ENCODE results near the gene ZNF32. TPM values are rescaled to one million over a fixed set of nuclear protein-coding genes. Genes with fewer than 3 reads are reported as not detected.

Gene ZNF32
- 10 to 100 TPM; 34.1 to 58.4 (median 46.9) TPM for total RNA-seq

GRCh38 chr10:43648398-43649184 lies at the start of gene ZNF32:
TSS of gene ZNF32 (minus strand) at chr10:43648881. CDS start at chr10:43646133, 2,748 bp downstream.
- no peak for TF ChIP-seq CTCF (IDR thresholded peaks at IDR 0.05; ENCODE audit: low read depth)

DNA sequence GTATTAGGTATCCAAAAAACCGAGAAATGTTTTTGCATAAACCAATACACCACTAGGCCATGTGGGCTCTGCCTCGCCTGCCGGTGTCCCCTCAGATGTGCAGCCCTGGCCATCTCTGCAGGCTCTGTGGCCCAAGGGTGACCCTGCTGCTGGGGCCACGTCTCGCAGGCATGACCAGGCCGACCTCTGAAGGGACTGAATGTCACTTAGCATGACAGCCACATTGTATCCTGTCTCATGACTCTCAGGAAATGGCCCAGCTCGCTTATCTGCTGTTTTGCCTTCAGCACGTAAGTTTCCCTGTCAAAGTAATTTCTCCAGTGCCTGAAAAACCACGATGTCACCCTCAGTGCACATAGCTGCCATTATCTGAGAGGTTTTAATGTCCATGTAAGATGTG lies 49.5 kb upstream of the ZNF32 start:
- no peak for TF ChIP-seq CTCF (IDR thresholded peaks at IDR 0.05; ENCODE audit: low read depth)

GRCh38 chr10:43696909-43697483 lies 48.3 kb upstream of the ZNF32 start:
- no peak for TF ChIP-seq CTCF (IDR thresholded peaks at IDR 0.05; ENCODE audit: low read depth)

DNA sequence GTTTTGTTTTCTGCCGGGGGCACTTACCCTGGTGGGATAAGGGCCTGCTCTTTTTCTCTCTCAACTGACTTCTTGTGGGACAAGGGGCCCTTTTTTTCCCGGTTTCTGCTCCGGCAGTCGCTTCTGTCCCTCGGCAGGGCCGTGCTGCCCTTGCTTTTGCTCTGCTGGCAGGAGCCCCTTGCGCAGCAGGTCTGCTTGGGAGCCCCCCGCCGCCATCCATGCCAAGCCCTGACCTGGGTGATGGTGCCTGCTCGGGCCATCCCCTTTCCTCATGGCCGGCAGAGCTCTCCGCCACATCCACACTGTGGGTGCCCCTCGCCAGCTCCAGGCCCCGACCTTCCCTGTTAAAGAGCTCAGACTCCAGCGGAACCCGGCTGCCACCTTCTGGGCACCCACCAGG lies 47.0 kb upstream of the ZNF32 start:
- TF ChIP-seq CTCF (IDR thresholded peaks at IDR 0.05; ENCODE audit: low read depth): no peak

- TF ChIP-seq CTCF (IDR thresholded peaks at IDR 0.05; ENCODE audit: low read depth): no peak
Measured at GRCh38 chr10:43695321-43695720, 46.6 kb upstream of the ZNF32 start.

DNA sequence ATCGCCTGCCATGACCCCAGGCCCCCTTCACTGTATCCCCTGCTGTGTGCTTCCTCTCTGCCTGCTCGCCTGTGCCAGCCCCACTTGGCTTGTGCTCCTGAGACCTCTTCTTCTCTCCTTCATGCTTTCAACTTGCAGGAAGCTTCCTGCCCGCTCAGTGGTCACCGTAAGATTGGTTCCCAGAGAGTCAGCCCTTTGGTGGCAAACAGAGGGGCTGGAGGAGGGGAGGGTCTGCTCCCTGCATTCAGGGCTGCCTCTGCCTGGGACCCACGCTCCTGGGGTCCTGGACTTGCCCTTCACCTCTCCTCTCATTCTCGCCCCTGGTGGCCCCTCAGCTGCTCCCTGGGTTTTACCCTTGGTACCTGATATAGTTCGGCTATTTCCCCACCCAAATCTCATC lies 45.8 kb upstream of the ZNF32 start:
- no peak for TF ChIP-seq CTCF (IDR thresholded peaks at IDR 0.05; ENCODE audit: low read depth)

DNA sequence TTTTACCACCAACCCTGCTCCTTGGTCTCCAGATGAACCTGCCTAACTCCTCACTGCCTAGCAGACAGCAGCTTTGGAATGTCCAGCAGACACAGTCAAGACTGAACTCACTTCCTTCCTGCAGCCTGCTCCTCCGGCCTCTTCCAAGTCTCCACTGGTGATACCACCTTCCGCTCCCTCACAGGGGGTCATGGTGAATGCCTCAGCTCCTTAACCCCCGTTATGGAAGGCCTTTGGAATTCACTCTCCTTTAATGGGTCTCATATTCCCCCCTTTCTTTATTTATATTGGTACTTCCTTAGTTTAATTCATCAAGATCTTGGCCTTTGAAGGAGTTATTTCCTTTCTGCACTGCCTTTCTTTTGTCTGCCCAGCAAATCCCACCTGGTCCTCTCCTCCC lies 44.9 kb upstream of the ZNF32 start:
- TF ChIP-seq CTCF (IDR thresholded peaks at IDR 0.05; ENCODE audit: low read depth): no peak

All from subcutaneous adipose tissue (tissue), 4 donors.